Neural cell (in vitro differentiated cells): ENCODE results near the gene KCTD21. TPM values are rescaled to one million over a fixed set of nuclear protein-coding genes. Genes with fewer than 3 reads are reported as not detected.

Experiments used
- H2AFZ ChIP-seq: fragments of 200-600, 300-800 bp; sonication (generic), shearing (Covaris generic); 2 replicates; pipeline ENCODE4 v1.6.0; 2014; ENCODE audit warnings: low read depth, mild to moderate bottlenecking, antibody characterized with exemption, low read length, moderate library complexity
- H3F3A ChIP-seq: fragments of 200-600 bp; shearing (Covaris generic); 2 replicates; pipeline ENCODE4 v1.6.1; 2016; ENCODE audit warnings: mild to moderate bottlenecking, moderate library complexity, mixed read lengths, antibody characterized with exemption, low read length; ENCODE audit not compliant: insufficient read depth, poor library complexity, severe bottlenecking
- H3K27ac ChIP-seq: fragments of 200-600, 300-800 bp; sonication (generic), shearing (Covaris generic); 2 replicates; pipeline ENCODE4 v1.5.1; 2014; ENCODE audit warnings: mild to moderate bottlenecking, low read length, moderate library complexity
- H3K27me3 ChIP-seq: fragments of 300-800, 200-600 bp; sonication (generic), shearing (Covaris generic); 2 replicates; pipeline ENCODE4 v1.6.0; 2014; ENCODE audit warnings: mild to moderate bottlenecking, low read depth, low read length, moderate library complexity; ENCODE audit not compliant: insufficient read depth
- H3K36me3 ChIP-seq: fragments of 300-800, 200-600 bp; sonication (generic), shearing (Covaris generic); 2 replicates; pipeline ENCODE4 v1.5.1; 2014; ENCODE audit warnings: mild to moderate bottlenecking, antibody characterized with exemption, low read length, moderate library complexity; ENCODE audit not compliant: insufficient read depth
- H3K4me2 ChIP-seq: fragments of 300-800, 200-600 bp; sonication (generic), shearing (Covaris generic); 2 replicates; pipeline ENCODE4 v1.6.0; 2014; ENCODE audit warnings: mild to moderate bottlenecking, low read length
- H3K4me3 ChIP-seq: fragments of 300-800, 200-600 bp; sonication (generic), shearing (Covaris generic); 2 replicates; pipeline ENCODE4 v1.5.1; 2014; ENCODE audit warnings: mild to moderate bottlenecking, low read length, moderate library complexity
- H3K79me2 ChIP-seq: fragments of 200-600 bp; shearing (Covaris generic); replicated peaks from 2 replicates; pipeline ENCODE4 v1.6.0; 2014; ENCODE audit warnings: mild to moderate bottlenecking, low read length, moderate library complexity; ENCODE audit not compliant: insufficient read depth
- H3K9ac ChIP-seq: fragments of 300-800, 200-600 bp; sonication (generic), shearing (Covaris generic); 2 replicates; pipeline ENCODE4 v1.6.1; 2016; ENCODE audit warnings: mild to moderate bottlenecking, low read length, mixed read lengths
- H3K9me2 ChIP-seq: fragments of 200-600 bp; shearing (Covaris generic); 2 replicates; pipeline ENCODE4 v1.6.1; 2016; ENCODE audit warnings: mild to moderate bottlenecking, low read length, mixed read lengths; ENCODE audit not compliant: insufficient read depth
- H3K9me3 ChIP-seq: fragments of 200-600, 300-800 bp; sonication (generic), shearing (Covaris generic); 2 replicates; pipeline ENCODE4 v1.6.1; 2016; ENCODE audit warnings: mild to moderate bottlenecking, mixed run types, low read length, moderate library complexity, mixed read lengths
- H4K20me1 ChIP-seq: fragments of 200-600 bp; shearing (Covaris generic); 2 replicates; pipeline ENCODE4 v1.6.1; 2016; ENCODE audit warnings: mild to moderate bottlenecking, mixed run types; ENCODE audit not compliant: insufficient read depth
- CTCF ChIP-seq: fragments of 450-650 bp; IDR thresholded peaks from 2 replicates; pipeline ENCODE4 v1.5.1; 2014; ENCODE audit warnings: antibody characterized with exemption, mild to moderate bottlenecking, moderate library complexity; ENCODE audit not compliant: poor library complexity, severe bottlenecking
- EP300 ChIP-seq: fragments of 450-650 bp; conservative IDR thresholded peaks from 2 replicates; pipeline ENCODE4 v1.6.1; 2014; ENCODE audit warnings: antibody characterized with exemption, mild to moderate bottlenecking, moderate library complexity; ENCODE audit not compliant: poor library complexity, severe bottlenecking
- EZH2 ChIP-seq: fragments of 200-600, 300-800 bp; shearing (Covaris generic), sonication (generic); IDR thresholded peaks from 2 replicates; pipeline ENCODE4 v1.6.1; 2014; ENCODE audit warnings: antibody characterized with exemption, low read length, borderline replicate concordance, mild to moderate bottlenecking; ENCODE audit not compliant: insufficient read depth, poor library complexity, severe bottlenecking
- MXI1 ChIP-seq: fragments of 450-650 bp; conservative IDR thresholded peaks from 2 replicates; pipeline ENCODE4 v1.6.1; 2014; ENCODE audit warnings: antibody characterized with exemption, mild to moderate bottlenecking; ENCODE audit not compliant: poor library complexity, severe bottlenecking
- POLR2AphosphoS5 ChIP-seq: IDR thresholded peaks from 2 replicates; pipeline ENCODE4 v1.6.1; 2012
- RAD21 ChIP-seq: fragments of 450-650 bp; conservative IDR thresholded peaks from 2 replicates; pipeline ENCODE4 v1.6.1; 2014; ENCODE audit warnings: antibody characterized with exemption, mild to moderate bottlenecking, moderate library complexity
- REST ChIP-seq: IDR thresholded peaks from 2 replicates; pipeline ENCODE4 v1.6.1; 2012; ENCODE audit warnings: borderline replicate concordance
- SMC3 ChIP-seq: fragments of 450-650 bp; conservative IDR thresholded peaks from 2 replicates; pipeline ENCODE4 v1.6.1; 2014; ENCODE audit warnings: antibody characterized with exemption, mild to moderate bottlenecking, moderate library complexity; ENCODE audit not compliant: poor library complexity
- TAF1 ChIP-seq: IDR thresholded peaks from 2 replicates; pipeline ENCODE4 v1.6.1; 2012; ENCODE audit warnings: low read depth
- polyA plus RNA-seq: library from polyadenylated mRNA; depleted of rRNA; stranded (reverse); fragments of >200 nt; gene quantifications from 2 replicates; pipeline ENCODE4 v1.2.3, GENCODE V29; 2014

Gene KCTD21
- polyA plus RNA-seq, 1 donor from 2014 or later: 1.4 TPM

- Histone ChIP-seq H3K27me3 (no peaks in the 10 kb centered on the region), H3K27ac (no peak overlapping the region), H3K79me2 (no peaks in the 10 kb centered on the region), H3K36me3 (no peaks in the 10 kb centered on the region), H3F3A (no peaks in the 10 kb centered on the region), H4K20me1 (no peaks in the 10 kb centered on the region), H3K4me3 (no peak overlapping the region), H3K9me2 (no peaks in the 10 kb centered on the region), H3K9ac (no peak overlapping the region), H2AFZ (no peak overlapping the region), H3K4me2 (no peak overlapping the region), H3K9me3 (no peaks in the 10 kb centered on the region)
- TF ChIP-seq TAF1: no peak
- TF ChIP-seq MXI1: no peak
- TF ChIP-seq SMC3: no peak
- TF ChIP-seq CTCF: no peak
- TF ChIP-seq EZH2: no peak
- TF ChIP-seq EP300: no peak
- no peak for TF ChIP-seq RAD21
- TF ChIP-seq REST: no peak
- no peak for TF ChIP-seq POLR2AphosphoS5
Measured at GRCh38 chr11:78180751-78181150, 7.7 kb downstream of the KCTD21 start.

- Histone ChIP-seq H3K4me2 (no peak overlapping the region), H3K79me2 (no peaks in the 10 kb centered on the region), H3K36me3 (no peaks in the 10 kb centered on the region), H3K9me2 (no peaks in the 10 kb centered on the region), H3F3A (no peaks in the 10 kb centered on the region), H3K27ac (no peak overlapping the region), H3K4me3 (no peak overlapping the region), H4K20me1 (no peaks in the 10 kb centered on the region), H3K9ac (no peak overlapping the region), H2AFZ (no peak overlapping the region), H3K9me3 (no peaks in the 10 kb centered on the region), H3K27me3 (no peaks in the 10 kb centered on the region)
- TF ChIP-seq EP300 (no peak), POLR2AphosphoS5 (no peak), CTCF (no peak), REST (no peak), SMC3 (no peak), TAF1 (no peak), EZH2 (no peak), RAD21 (no peak), MXI1 (no peak)
Measured at GRCh38 chr11:78179459-78180071, 8.9 kb downstream of the KCTD21 start.
